GM21717 (cell line): Measurements from ENCODE around the gene TMOD1.

Experiments
- ATAC-seq: cut with Tn5 transposase; IDR thresholded peaks from one replicate; pipeline ENCODE4 v1.9.1; 2021; ENCODE audit warnings: mild to moderate bottlenecking, moderate library complexity; ENCODE audit not compliant: unreplicated experiment

The TMOD1 gene

DNA sequence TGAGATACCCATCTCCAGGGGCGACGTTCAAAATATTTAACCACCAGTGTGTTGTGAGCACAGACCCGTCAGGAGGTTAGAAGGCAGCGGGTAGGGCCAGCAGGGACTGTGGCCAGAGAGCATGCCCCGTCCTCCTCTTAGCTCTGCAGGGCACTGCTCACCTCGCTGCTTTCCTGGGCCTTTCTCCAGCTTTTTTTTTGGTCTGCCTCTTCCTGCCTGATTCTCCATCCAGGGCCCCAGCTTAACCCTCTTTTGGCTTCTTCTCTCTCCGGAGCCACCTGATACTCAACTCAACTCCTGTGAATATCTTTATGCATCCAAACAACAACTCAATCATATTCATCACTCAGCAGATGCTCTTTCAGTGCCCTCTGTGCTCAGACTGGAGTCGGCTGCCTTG is 44.0 kb downstream of the TMOD1 start:
- no peak for ATAC-seq

DNA sequence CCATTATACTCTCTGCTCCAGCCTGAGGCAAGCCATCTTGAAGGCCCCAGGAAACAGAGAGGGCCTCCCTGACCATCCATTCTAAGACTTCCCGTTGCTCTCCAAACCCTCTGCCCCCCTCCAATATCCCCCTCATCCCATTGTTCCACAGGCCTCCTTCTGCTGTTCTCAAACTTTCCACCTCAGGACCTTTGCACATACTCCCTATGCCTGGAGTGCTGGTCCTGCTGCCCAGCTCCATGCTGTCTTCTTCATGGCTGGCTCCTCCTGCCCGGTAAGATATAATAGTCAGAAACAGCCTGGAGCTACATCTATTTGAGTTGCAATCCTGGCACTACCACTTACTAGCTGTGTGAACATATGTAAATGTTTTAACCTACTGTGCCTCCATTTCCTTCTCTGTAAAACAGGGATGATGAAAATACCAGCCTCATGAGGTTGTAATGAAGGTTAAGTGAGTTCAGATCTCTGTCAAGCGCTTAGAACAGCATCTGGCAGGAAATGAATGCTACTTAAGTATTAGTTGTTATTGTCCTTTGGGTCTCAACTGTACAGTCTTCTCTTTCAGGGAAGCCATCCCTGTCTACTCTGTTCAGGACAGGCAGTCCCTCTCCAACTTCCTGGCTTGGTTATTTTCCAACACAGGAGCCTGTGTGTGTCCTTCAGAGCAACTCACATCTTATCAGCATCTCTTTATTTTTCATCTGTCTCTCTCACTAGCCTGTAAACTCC is 45.8 kb downstream of the TMOD1 start:
- ATAC-seq, result no peak

DNA sequence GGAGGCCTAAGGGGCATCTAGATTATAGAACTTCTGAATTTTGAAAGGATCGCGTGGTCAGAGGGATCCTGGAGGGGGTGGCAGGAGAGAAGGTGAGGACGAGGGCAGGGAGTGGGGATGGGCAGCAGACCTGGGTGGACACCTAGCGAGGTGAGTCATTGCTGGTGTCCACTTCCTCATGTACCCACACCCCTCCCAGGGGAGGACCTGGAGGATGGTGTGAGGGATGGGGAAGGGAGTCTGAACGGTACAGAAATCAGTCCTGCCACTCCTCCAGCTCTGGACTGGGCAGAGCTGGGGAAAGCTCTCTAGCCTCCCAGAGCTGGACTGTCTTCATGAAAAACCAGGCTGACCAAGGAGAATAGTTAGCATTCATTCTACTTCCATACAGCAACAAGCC is 46.9 kb downstream of the TMOD1 start:
- ATAC-seq, result no peak

DNA sequence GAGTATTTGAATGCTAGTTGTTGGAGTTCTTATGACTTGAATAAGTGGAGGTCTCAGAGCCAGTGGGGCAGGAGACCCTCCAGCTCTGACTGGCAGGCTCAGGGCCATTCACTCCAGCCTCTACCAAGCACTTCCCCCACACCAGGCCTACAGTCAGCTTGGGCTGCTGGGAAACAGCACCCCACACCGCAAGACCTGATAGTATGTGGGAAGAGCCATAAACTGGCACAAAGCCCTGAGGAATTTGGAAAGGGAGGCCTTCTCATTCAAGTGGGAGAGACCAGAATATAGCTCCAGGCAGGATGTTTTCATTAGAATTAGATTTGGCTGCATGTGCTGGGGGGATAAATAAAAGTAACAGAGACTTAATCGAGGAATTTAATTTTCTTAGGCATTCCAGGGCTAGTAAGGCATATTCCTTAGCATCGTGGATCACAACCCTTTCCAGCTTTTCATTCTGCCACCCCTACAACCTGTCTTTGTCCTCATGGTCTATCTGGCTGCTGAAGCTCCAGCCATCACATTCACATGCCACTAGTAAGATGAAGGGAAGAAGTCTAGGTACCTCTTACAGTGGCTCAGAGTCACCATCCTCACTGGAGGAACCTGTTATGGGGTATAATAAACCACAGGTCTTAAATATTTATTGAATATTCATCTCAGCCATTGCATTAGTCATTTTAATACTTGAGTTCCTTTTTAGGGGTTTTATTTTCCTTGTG is 47.5 kb downstream of the TMOD1 start:
- ATAC-seq, result no peak

- no peak for ATAC-seq
Observed at GRCh38 chr9:97550386-97550785, 48.9 kb downstream of the TMOD1 start.

DNA sequence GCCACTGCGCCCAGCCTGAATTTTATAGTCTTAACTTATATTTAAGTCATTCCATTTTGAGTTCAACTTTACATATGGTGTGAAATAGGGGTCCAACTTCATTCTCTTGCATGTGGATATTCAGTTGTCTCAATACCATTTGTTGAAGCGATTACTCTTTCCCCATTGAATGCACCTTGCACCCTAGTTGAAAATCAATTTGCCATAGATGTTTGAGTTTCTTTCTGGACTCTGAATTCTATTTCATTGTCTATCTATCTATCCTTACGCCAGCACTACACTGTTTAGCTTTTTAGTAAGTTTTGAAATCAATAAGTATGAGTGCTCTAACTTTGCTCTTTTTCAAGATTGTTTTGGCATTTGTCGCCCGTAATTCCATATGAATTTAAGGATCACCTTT is 49.8 kb downstream of the TMOD1 start:
- ATAC-seq, result no peak

DNA sequence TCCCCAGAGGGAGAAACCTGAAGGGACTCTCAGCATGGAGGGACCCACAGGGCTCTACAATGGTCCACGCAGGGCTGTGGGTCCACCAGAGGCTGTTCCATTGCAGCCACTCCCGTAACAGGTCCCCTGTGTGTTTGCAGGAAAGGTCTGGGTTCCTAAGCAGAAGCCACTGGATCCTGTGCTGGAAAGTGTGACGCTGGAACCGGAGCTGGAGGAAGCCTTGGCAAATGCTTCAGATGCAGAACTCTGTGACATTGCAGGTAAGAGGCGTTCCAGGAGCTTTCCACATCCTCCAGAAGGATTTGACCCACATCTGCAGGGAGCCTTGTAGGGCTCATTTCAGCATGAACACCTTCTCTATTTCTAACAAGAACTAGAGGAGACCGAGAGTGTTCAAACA is 51.7 kb downstream of the TMOD1 start:
- ATAC-seq, result no peak

DNA sequence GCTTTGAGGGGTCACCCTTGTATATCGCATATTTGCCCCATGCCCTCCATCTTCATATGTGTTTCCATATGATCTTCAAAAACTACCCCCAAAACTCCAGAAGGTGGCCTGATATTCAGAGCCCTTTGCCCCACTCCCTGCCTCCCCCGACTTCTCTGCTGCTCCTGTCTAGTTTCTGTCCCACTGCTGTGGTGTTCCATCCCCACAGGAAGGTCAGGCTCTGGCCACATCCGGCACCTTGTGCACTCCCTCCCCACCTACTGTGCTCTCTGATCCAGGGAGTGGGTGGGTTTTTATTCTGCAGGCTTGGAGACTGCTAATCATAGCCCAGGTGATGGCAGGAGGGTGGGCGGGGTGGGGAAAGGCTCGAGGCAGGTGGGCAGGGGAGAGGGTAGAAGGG is 52.4 kb downstream of the TMOD1 start:
- ATAC-seq, result no peak

DNA sequence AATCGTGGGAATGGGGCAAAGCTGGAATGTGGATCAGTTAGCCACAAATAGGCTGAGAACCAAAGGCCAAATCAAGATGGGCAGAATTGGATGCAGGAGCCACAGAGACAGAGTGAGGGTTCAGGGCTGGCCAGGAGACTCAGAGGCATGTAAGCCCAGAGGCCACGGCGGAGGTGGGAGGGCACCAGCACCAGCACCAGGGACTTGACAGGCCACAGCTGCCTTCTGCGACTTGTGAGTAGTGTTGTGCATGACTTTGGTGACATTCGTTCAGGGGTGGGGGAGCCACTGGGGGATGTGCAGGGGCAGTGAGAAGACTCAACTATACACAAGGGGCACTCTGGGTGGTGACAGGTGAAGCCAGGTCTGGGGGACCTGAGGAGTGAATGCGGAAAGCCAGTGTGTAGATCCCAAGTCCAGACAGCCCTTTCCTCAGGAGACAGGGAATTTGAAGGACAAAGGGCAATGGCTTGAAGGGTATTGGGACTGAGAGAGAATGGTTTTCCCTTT is 53.2 kb downstream of the TMOD1 start:
- ATAC-seq, result no peak

- ATAC-seq, result no peak
Observed at GRCh38 chr9:97555164-97555563, 53.7 kb downstream of the TMOD1 start.

DNA sequence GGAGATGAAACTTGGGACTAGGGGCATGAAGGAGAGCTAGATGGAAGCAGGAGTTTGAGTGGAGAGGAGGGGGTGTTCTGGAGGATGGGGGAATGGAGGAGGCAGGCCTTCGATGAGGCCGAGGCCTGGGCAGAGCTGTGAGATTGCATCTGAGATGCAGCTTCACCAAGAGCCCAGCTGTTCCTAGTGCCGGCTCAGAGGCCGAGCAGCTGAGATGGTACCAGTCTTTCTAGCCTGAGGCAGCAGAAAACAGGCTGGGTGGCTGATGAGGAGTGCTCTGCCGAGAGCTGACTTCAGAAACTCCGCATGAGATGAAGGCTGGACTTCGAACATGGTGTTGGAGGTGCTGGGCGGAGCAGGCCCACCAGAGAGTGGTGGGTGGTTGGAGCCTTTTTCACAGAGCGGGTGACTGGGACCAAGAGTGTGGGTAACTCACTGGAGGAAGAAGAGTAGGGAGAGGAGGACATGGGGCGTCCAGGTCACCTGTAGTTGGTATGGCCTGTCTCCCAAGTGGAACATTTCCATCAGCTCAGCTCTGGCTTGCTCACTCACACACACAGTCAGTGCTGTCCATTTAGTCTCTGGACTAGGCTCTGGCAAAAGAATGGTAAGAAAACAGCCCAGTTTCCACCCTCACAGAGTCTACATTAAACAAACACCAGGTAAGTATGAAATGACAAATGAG is 54.7 kb downstream of the TMOD1 start:
- no peak for ATAC-seq

GRCh38 chr9:97556721-97557605 is 55.5 kb downstream of the TMOD1 start:
- ATAC-seq, result no peak

DNA sequence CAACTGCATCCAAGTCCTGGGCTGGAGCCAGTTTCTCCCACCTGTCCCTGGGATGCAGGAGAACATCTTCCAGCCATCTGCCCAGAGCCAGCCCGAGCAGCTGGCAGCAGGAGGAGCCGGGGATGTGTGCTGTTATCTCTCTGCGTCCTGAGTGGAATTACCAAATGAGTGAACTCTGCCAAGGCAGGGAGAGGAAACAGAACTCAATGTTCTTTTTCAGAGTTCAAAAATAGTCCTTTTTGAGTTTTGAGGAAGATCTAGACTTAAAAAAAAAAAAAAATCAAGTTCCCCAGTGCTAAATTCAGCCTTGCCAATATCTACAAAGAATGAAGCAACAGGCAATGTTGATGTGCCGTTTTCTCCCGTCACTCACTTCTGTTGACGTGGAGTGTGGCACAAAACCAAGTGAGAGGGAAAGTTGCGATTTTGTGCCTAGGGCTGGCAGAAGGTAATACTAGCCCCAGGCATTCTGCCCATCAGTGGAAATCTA is 56.2 kb downstream of the TMOD1 start:
- no peak for ATAC-seq

DNA sequence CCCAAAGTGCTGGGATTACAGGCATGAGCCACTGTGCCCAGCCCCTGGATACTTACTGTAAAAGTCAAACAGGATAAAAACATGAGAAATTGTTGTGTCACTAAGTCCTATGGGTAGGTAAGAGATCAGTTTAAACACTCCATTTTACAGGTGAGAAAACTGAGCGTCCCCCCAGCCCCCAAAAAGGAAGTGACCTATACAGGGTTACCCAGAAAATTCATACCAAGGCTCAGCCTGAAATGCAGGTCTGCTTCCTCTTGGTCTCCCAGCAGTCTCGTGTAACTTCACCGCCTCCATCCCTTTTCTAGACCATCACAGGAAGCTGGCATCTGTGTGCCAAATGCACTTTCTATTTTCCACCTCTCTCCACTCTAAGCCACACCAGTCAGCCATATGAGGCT is 57.2 kb downstream of the TMOD1 start:
- peak; percentile 41 for ATAC-seq

DNA sequence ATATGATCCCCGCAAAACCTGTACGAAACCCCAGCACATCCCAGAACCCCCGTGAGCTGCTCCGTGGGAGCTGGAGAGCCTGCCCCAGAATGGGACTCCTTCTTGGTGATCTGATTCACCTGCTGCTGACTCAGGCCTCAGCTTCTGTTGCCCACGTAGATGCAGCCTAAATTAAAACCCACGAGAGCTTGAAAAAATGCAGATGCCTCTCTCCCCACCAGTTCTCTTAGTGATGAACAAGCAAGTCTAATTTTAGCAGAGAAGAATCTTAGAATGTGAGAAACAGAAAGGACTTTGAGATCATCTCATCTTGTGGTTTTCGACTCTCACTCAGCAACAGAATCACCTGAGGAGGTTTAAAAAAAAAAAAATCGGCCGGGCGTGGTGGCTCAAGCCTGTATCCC is 57.6 kb downstream of the TMOD1 start:
- ATAC-seq, result peak; percentile 74

DNA sequence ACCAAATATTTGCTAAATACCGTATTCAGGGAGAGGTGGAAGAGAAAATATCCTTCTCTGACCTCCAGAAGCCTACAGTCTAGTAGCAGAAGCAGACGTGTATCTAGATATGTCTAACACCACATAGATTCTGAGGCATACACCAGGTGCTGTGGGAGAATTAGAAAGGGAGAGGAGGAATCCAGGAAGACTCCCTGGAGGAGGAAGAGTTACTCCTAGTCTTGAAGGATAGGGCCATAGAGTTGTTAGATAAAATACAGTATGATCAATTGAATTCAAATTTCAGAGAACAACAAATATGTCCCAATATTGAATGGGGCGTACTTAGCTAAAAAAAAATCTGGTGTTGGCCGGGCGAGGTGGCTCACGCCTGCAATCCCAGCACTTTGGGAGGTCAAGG is 58.7 kb downstream of the TMOD1 start:
- ATAC-seq, result no peak

- no peak for ATAC-seq
Observed at GRCh38 chr9:97560851-97561250, 59.4 kb downstream of the TMOD1 start.

DNA sequence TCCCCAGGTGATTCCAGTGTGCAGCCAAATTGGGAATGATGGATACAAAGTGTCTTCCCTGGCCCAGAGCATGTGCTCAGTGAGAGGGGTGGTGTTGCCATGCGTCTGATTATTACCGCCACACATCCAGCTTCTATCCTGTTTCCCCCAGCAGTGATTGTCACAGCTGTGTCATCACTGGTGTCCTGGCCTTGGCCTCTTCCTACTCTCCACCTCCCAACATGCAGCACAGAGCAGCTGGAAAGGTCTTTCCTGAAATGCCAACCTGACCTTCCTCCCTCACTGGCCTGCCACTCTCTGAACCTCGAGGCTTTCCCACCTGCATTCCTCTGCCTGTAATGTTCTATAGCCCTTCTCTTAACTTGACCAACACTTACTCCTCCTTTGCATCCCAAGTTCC is 60.0 kb downstream of the TMOD1 start:
- ATAC-seq, result no peak

GRCh38 chr9:97562542-97562941 is 61.1 kb downstream of the TMOD1 start:
- no peak for ATAC-seq

GRCh38 chr9:97563458-97564135 is 62.1 kb downstream of the TMOD1 start:
- no peak for ATAC-seq
